Ovary (tissue), 3 donors: ENCODE measurements around the gene OARD1.

Experiments
- EP300 ChIP-seq: sonication (generic); formaldehyde crosslinking; IDR thresholded peaks from one replicate; pipeline ENCODE4 v1.6.1; 2017; ENCODE audit warnings: antibody characterized with exemption
- TF ChIP-seq, protein P1 (sequence below), 3 donors: fragments of 450-650 bp in 2 of 3; fragments of 200-600 bp in 1 of 3; IDR thresholded peaks; one replicate each; pipeline versions ENCODE4 v1.5.1 to v1.8.0; 2016 to 2022; ENCODE audit warnings: antibody characterized with exemption in 3 of 3, mild to moderate bottlenecking in 1 of 3
- donor health status: DM: no; HTN: no; CAD: no.

DNA sequence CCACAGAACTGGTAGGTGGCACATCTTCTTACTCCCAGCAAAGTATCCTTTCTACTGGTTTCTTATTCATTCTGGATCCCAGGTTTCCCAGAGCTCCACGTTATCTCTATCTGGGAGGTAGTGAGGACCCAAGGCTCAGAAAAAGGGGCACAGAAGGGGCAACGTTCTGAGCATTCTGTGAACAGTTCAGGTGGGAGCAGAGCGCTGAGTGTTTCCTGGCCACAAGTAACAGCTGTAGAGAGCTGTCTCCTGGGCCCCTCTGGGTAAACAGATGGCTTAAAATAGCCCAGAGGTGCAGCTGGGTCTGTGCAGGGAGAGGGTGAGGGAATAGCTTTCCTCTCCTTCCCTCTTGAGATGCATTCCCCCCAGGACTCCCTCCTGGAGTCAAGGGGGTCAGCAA lies 17.0 kb downstream of the OARD1 start:
- no peak for TF ChIP-seq EP300
- TF ChIP-seq, protein P1, sequence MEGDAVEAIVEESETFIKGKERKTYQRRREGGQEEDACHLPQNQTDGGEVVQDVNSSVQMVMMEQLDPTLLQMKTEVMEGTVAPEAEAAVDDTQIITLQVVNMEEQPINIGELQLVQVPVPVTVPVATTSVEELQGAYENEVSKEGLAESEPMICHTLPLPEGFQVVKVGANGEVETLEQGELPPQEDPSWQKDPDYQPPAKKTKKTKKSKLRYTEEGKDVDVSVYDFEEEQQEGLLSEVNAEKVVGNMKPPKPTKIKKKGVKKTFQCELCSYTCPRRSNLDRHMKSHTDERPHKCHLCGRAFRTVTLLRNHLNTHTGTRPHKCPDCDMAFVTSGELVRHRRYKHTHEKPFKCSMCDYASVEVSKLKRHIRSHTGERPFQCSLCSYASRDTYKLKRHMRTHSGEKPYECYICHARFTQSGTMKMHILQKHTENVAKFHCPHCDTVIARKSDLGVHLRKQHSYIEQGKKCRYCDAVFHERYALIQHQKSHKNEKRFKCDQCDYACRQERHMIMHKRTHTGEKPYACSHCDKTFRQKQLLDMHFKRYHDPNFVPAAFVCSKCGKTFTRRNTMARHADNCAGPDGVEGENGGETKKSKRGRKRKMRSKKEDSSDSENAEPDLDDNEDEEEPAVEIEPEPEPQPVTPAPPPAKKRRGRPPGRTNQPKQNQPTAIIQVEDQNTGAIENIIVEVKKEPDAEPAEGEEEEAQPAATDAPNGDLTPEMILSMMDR (IDR thresholded peaks at IDR 0.05): no peak
